Measurements from ENCODE around the gene TBX15. TPM values are rescaled to one million over a fixed set of nuclear protein-coding genes. Genes with fewer than 3 reads are reported as not detected.

TBX15 gene
- polyA plus RNA-seq, 1 donor (not counting 4 experiments of a cell fraction or from before 2014, with no cell fraction given): not detected

GRCh38 chr1:118947790-118948189 lies 40.4 kb downstream of the TBX15 start:
- no peak overlapping the region for H3K27ac ChIP-seq (ENCODE audit: control insufficient read depth, insufficient read depth, low read length)
- no peak overlapping the region for H3K4me3 ChIP-seq (ENCODE audit: control insufficient read depth in 2 of 3, extremely low read depth in 1 of 3, insufficient read depth in 2 of 3, low read depth in 1 of 3, low read length in 3 of 3)
- H3K79me2 ChIP-seq (ENCODE audit: control insufficient read depth, insufficient read depth, low read length): no peaks in the 10 kb centered on the region
- dilution Hi-C loops (cut with MboI; ENCODE audit: extremely low pct_ligation_motif_present, low sequenced_read_pairs): no loop called here
- H3K4me2 ChIP-seq (ENCODE audit: control insufficient read depth, extremely low read depth, insufficient read depth, low read depth, low read length): no peak overlapping the region
- no peaks in the 10 kb centered on the region for H3K36me3 ChIP-seq (ENCODE audit: control insufficient read depth in 2 of 2, extremely low read depth in 1 of 2, insufficient read depth in 2 of 2, low read length in 2 of 2)
- no peaks in the 10 kb centered on the region for H3K27me3 ChIP-seq (ENCODE audit: control insufficient read depth, extremely low read depth, insufficient read depth, low read length)
- H3K9ac ChIP-seq (ENCODE audit: control insufficient read depth, extremely low read depth, insufficient read depth, low read length): no peak overlapping the region
- TF ChIP-seq EZH2 (IDR thresholded peaks at IDR 0.05; ENCODE audit: low read length) (no peak), CTCF (optimal IDR thresholded peaks at IDR 0.05 in 1 of 3, IDR thresholded peaks at IDR 0.05 in 1 of 3, conservative IDR thresholded peaks at IDR 0.05 in 1 of 3; ENCODE audit: extremely low read depth in 1 of 3, insufficient read depth in 2 of 3, low read length in 3 of 3) (no peak)
- H2AFZ ChIP-seq (ENCODE audit: control insufficient read depth, low read length): no peak overlapping the region
- H4K20me1 ChIP-seq (ENCODE audit: control insufficient read depth, extremely low read depth, insufficient read depth, low read length): no peaks in the 10 kb centered on the region
- no peaks in the 10 kb centered on the region for H3K9me3 ChIP-seq (ENCODE audit: control insufficient read depth, low read depth, low read length)
- DNase-seq (ENCODE audit: low read depth, low spot score) (no peak), FAIRE-seq (no peak)
- H3K4me1 ChIP-seq (ENCODE audit: control insufficient read depth, extremely low read depth, insufficient read depth, low read length): no peaks in the 10 kb centered on the region
- H3K9me1 ChIP-seq (ENCODE audit: control insufficient read depth, extremely low read depth, insufficient read depth, low read length): no peaks in the 10 kb centered on the region

- H2AFZ ChIP-seq (ENCODE audit: control insufficient read depth, low read length): no peak overlapping the region
- H3K4me2 ChIP-seq (ENCODE audit: control insufficient read depth, extremely low read depth, insufficient read depth, low read depth, low read length): no peak overlapping the region
- no peak for DNase-seq (ENCODE audit: low read depth, low spot score)
- H3K36me3 ChIP-seq (ENCODE audit: control insufficient read depth in 2 of 2, extremely low read depth in 1 of 2, insufficient read depth in 2 of 2, low read length in 2 of 2): no peaks in the 10 kb centered on the region
- no peaks in the 10 kb centered on the region for H3K9me1 ChIP-seq (ENCODE audit: control insufficient read depth, extremely low read depth, insufficient read depth, low read length)
- dilution Hi-C loops (cut with MboI; ENCODE audit: extremely low pct_ligation_motif_present, low sequenced_read_pairs): no loop called here
- no peaks in the 10 kb centered on the region for H3K79me2 ChIP-seq (ENCODE audit: control insufficient read depth, insufficient read depth, low read length)
- H3K4me3 ChIP-seq (ENCODE audit: control insufficient read depth in 2 of 3, extremely low read depth in 1 of 3, insufficient read depth in 2 of 3, low read depth in 1 of 3, low read length in 3 of 3): no peak overlapping the region
- no peaks in the 10 kb centered on the region for H3K4me1 ChIP-seq (ENCODE audit: control insufficient read depth, extremely low read depth, insufficient read depth, low read length)
- H4K20me1 ChIP-seq (ENCODE audit: control insufficient read depth, extremely low read depth, insufficient read depth, low read length): no peaks in the 10 kb centered on the region
- no peaks in the 10 kb centered on the region for H3K9me3 ChIP-seq (ENCODE audit: control insufficient read depth, low read depth, low read length)
- no peaks in the 10 kb centered on the region for H3K27me3 ChIP-seq (ENCODE audit: control insufficient read depth, extremely low read depth, insufficient read depth, low read length)
- no peak overlapping the region for H3K27ac ChIP-seq (ENCODE audit: control insufficient read depth, insufficient read depth, low read length)
- no peak overlapping the region for H3K9ac ChIP-seq (ENCODE audit: control insufficient read depth, extremely low read depth, insufficient read depth, low read length)
- TF ChIP-seq EZH2 (IDR thresholded peaks at IDR 0.05; ENCODE audit: low read length) (no peak), CTCF (optimal IDR thresholded peaks at IDR 0.05 in 1 of 3, IDR thresholded peaks at IDR 0.05 in 1 of 3, conservative IDR thresholded peaks at IDR 0.05 in 1 of 3; ENCODE audit: extremely low read depth in 1 of 3, insufficient read depth in 2 of 3, low read length in 3 of 3) (no peak)
- no peak for FAIRE-seq
Observed at GRCh38 chr1:118947003-118947765, 41.0 kb downstream of the TBX15 start.
